Erythroblast (primary cell): ENCODE results near the gene ALDOA.

Experiments
- GATA1 ChIP-seq: IDR thresholded peaks from 2 replicates; pipeline ENCODE4 v1.6.1; 2011; ENCODE audit warnings: low read depth, mild to moderate bottlenecking, control low read depth, low read length, moderate library complexity
- POLR2A ChIP-seq: IDR thresholded peaks from 2 replicates; pipeline ENCODE4 v1.6.1; 2011; ENCODE audit warnings: mild to moderate bottlenecking, low read length

DNA sequence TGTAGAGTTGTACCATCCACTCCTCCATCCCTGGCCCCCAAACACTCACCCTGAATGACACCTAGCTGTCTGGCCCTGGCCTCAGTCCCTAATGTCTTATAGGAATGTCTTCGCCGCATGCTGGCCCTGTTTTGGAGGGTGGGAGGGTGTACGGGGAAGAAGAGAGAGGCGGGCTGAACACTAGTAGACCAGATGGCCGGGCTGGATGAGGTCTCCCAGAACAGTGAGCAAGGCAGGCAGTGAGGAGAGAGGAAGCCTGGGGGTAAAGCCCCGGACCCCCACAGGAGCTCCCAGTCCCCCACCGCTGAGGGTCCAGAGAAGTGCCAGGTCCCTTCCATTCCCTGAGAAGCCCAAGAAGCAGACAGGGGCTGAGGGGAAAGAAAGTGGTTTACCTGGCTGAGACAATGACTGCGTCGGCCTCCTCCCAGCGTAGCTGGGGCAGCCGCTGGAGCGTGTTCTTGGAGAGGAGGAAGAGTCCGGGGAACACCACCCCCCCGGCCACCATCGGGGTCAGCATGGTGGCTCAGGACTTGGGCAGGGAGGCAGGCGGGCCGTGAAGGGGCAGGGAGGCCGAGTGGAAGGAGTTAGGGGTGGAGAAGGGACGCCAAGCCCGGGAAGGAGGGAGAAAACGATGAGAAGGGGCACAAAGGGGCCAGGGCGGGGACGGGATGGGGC, 35.4 kb upstream of the ALDOA start:
- no peak for TF ChIP-seq POLR2A
- no peak for TF ChIP-seq GATA1
